Coronary artery (tissue), 2 donors: ENCODE measurements around the gene INF2.

Source experiments
- DNase-seq: peaks from one replicate; pipeline ENCODE4 v3.0.0-alpha.2; 2017; ENCODE audit warnings: low spot score
- H3K27ac ChIP-seq, 2 donors: fragments of 200-600 bp; sonication (generic); one replicate each; pipeline ENCODE4 v1.5.1; 2016 to 2019
- H3K4me3 ChIP-seq: fragments of 200-600 bp; sonication (generic); 2 replicates; pipeline ENCODE4 v1.5.1; 2016; ENCODE audit warnings: mild to moderate bottlenecking, moderate library complexity
- TF ChIP-seq, protein P1 (sequence below): fragments of 200-600 bp; sonication (generic); IDR thresholded peaks from one replicate; pipeline ENCODE4 v1.5.1; 2019; ENCODE audit warnings: antibody characterized with exemption

INF2 gene

GRCh38 chr14:104678901-104679705 is 10.3 kb upstream of the INF2 start:
- peak; percentile 75 for DNase-seq
- Histone ChIP-seq H3K27ac (peak overlapping the region; percentile 85 to 93), H3K4me3 (peak overlapping the region; percentile 78)
- TF ChIP-seq, protein P1, sequence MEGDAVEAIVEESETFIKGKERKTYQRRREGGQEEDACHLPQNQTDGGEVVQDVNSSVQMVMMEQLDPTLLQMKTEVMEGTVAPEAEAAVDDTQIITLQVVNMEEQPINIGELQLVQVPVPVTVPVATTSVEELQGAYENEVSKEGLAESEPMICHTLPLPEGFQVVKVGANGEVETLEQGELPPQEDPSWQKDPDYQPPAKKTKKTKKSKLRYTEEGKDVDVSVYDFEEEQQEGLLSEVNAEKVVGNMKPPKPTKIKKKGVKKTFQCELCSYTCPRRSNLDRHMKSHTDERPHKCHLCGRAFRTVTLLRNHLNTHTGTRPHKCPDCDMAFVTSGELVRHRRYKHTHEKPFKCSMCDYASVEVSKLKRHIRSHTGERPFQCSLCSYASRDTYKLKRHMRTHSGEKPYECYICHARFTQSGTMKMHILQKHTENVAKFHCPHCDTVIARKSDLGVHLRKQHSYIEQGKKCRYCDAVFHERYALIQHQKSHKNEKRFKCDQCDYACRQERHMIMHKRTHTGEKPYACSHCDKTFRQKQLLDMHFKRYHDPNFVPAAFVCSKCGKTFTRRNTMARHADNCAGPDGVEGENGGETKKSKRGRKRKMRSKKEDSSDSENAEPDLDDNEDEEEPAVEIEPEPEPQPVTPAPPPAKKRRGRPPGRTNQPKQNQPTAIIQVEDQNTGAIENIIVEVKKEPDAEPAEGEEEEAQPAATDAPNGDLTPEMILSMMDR = no peak

DNA sequence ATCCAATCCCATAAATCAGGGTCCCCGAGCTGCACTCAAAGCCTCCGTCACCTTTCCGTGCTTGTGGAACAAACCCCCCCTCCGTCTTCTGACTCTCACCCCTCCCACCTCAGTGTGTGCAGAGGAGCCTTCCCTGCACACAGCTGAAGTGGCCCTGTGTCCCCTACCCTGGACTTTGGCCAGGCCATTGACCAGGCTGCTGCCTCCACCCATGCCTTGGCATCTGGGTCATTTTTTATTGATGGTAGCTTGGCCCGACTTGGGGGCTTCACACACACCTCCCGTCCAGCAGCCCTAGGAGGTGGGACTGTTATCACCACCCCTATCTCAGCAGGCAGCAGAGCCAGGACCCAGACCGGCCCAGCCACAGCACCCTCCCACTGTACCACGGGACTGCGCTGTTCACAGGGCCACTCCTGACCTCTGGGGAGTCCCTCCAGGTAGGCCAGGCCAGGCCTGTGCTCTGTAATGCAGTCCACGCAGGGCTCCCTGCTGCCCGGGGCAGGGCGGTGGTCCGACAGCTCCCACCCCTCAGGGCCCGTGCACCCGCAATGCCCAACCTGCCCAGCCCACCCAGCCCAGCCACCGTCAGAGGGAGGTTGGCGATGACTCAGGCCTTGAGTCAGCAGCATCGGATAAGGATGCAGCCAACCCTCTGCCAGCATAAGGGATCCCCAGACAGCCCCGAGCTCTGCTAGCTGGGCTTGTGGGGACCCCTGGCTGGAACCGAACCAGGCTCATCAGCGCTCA is 9.2 kb upstream of the INF2 start:
- H3K27ac ChIP-seq = peak overlapping the region; percentile 84 to 93
- DNase-seq = peak; percentile 87
- peak overlapping the region; percentile 51 for H3K4me3 ChIP-seq
- TF ChIP-seq, protein P1 = no peak

DNA sequence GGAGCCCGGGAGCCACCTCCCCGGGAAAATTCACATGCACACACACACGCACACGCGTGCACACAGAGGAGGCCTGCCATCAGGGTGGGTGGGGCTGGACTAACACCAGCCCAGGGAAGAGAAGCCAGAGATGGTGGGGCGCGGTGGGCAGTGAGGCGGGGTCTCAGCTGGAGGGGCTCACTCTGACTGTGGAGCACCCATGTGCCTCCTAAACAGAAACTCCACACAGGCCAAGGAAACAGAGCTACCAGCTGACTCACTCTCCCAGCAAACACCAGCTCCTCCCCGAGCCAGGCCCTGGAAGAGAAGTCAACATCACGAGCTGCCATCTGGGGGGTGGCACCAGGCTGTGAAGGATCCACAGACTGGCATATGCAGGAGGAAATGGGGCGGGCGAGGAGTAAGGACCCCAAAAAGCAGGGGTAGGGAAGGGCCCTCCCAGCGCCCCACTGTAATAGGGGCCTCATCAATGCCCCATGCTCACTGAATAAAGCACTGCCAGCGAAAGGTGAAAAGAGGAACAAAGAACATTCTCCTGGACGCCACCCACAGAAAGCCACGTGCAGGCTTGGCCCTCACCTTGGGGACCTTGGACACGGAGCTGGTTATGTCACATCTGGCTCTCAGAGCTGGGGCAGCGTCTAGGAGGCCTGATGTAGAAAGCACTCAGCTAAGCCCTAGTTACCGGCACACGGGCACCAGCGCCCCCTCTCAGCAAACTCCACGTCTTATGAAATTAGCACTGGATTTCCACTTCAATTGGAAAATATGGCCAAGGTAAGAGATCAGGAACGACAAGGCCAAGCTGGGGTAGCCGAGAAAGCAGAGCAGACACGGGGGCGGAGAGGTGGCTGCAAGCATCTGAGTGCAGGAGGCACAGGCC is 8.4 kb upstream of the INF2 start:
- Histone ChIP-seq H3K4me3 (peak overlapping the region; percentile 51), H3K27ac (peak overlapping the region; percentile 84 to 93)
- TF ChIP-seq, protein P1 = no peak
- DNase-seq = peak; percentile 85

- DNase-seq = peak; percentile 92
- Histone ChIP-seq H3K4me3 (peak overlapping the region; percentile 51), H3K27ac (peak overlapping the region; percentile 84 to 93)
- TF ChIP-seq, protein P1 = no peak
These were observed 7.7 kb upstream of the INF2 start for GRCh38 chr14:104681689-104682074.

DNA sequence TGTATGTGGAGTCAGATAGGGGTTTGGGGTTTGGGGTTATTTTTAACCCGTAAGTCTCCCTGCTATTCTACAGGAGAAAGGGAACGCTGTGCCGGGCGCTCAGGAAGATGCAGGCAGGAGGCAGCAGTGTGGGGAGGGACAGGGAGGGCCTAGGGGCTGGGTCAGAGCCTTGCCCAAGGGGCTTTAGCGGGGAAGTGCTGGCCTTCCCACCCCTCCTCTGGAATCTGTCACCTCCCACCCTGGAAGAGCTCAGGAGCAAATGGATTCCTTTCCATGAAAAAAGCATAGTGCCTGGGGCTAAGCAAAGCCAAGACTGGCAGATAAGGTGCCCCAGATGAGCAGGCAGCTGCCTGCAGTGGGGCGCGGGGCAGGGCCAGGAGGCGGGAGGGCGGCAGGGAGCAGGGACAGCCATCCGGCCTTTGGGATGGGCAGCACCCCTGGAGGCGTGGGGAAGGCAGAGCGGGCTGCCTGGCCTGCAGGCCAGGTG is 7.3 kb upstream of the INF2 start:
- Histone ChIP-seq H3K27ac (peak overlapping the region; percentile 84 to 93), H3K4me3 (peak overlapping the region; percentile 51)
- no peak for DNase-seq
- TF ChIP-seq, protein P1 = no peak

DNA sequence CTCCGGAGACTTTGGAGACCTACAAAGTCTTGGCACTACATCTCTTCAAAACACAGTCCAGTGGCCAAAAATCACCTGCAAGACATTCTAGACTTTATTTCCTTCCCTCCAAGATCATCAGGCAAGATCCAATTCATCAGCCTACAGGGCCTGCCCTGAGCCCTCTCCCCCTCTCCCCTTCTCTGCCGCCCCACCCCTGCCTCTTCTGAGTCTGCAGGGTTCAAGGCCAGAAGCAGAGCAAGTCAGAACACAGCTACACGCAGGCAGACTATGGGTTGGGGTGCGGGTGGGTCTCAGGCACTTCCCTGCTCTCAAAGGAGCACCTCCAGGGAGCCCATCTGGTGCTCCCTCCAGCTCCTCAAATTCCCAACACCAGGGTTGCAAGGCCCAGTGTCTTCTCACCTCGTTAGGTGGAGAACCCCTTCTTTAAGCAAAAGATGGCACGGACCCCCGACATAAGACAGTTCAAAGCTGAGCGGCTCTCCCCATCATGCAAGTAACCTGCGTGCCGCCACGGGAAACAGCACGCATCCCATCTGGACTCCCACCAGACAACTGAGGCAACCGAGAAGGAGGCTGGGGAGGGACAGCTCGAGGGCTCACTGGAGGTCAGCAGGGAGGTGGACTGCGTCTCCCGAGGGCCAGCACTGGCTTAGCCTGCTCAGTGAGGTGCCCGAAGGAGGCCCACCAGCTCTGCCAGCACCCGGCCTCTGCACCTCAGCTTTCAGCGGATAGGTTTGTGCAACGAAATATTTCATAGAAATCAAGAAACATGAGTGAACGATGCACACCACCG is 5.6 kb upstream of the INF2 start:
- Histone ChIP-seq H3K27ac (no peak overlapping the region), H3K4me3 (no peak overlapping the region)
- TF ChIP-seq, protein P1 = no peak
- DNase-seq = no peak
